HG02870 (cell line): ENCODE measurements around the gene MT1H.
"Not testable (repeated sequence)": the region's sequence is repeated elsewhere in the genome, so short reads cannot be mapped to it uniquely, and the experiment has no call there.

ENCODE experiments used
- ATAC-seq: cut with Tn5 transposase; IDR thresholded peaks from one replicate; pipeline ENCODE4 v1.9.1; 2021; ENCODE audit warnings: mild to moderate bottlenecking, moderate library complexity; ENCODE audit not compliant: unreplicated experiment

MT1H gene

GRCh38 chr16:56669005-56669839 is at the start of gene MT1H:
MT1H (plus strand) TSS chr16:56669814; CDS start chr16:56669885, 71 bp downstream.
- no peak for ATAC-seq

GRCh38 chr16:56620339-56620897 is 49.2 kb upstream of the MT1H start:
- ATAC-seq, result no peak

- ATAC-seq, result not testable (repeated sequence)
Measured at GRCh38 chr16:56621665-56622445, 47.8 kb upstream of the MT1H start.

GRCh38 chr16:56623184-56623583 is 46.4 kb upstream of the MT1H start:
- not testable (repeated sequence) for ATAC-seq

- no peak for ATAC-seq
Measured at GRCh38 chr16:56623637-56624036, 46.0 kb upstream of the MT1H start.

- no peak for ATAC-seq
Measured at GRCh38 chr16:56625140-56625942, 44.3 kb upstream of the MT1H start, which contains the start of gene MT1E. MT1E (plus strand) TSS chr16:56625781; CDS start chr16:56625852, 71 bp downstream.

GRCh38 chr16:56625943-56626654 is 43.5 kb upstream of the MT1H start:
- no peak for ATAC-seq

- ATAC-seq, result no peak
Measured at GRCh38 chr16:56626685-56627084, 42.9 kb upstream of the MT1H start.

- ATAC-seq, result no peak
Measured at GRCh38 chr16:56628486-56629350, 40.9 kb upstream of the MT1H start.

GRCh38 chr16:56629531-56629930 is 40.1 kb upstream of the MT1H start:
- ATAC-seq, result no peak

GRCh38 chr16:56630134-56630533 is 39.5 kb upstream of the MT1H start:
- peak; percentile 79 for ATAC-seq

GRCh38 chr16:56631197-56631596 is 38.4 kb upstream of the MT1H start:
- ATAC-seq, result no peak

GRCh38 chr16:56631832-56632155 is 37.8 kb upstream of the MT1H start:
- no peak for ATAC-seq

GRCh38 chr16:56632156-56632847 is 37.3 kb upstream of the MT1H start, which contains the start of gene MT1M:
MT1M (plus strand) TSS chr16:56632659; CDS start chr16:56632732, 73 bp downstream.
- no peak for ATAC-seq

- no peak for ATAC-seq
Measured at GRCh38 chr16:56632848-56633365, 36.7 kb upstream of the MT1H start.

GRCh38 chr16:56633535-56633934 is 36.1 kb upstream of the MT1H start:
- no peak for ATAC-seq

GRCh38 chr16:56634715-56635440 is 34.7 kb upstream of the MT1H start:
- no peak for ATAC-seq
